ENCODE measurements around the gene SLC16A9. TPM values are rescaled to one million over a fixed set of nuclear protein-coding genes. Genes with fewer than 3 reads are reported as not detected.
"Not testable (repeated sequence)": the region's sequence is repeated elsewhere in the genome, so short reads cannot be mapped to it uniquely, and the experiment has no call there.

The SLC16A9 gene
- total RNA-seq, 1 experiment from 2014 or later = 5.9 TPM

GRCh38 chr10:59666310-59666709 lies 43.3 kb downstream of the SLC16A9 start:
- TF ChIP-seq POLR2A (IDR thresholded peaks at IDR 0.05; ENCODE audit: borderline replicate concordance, extremely low read depth, insufficient read depth, insufficient read length) (no peak), SIN3A (IDR thresholded peaks at IDR 0.05; ENCODE audit: low read depth) (no peak), FOSL1 (IDR thresholded peaks at IDR 0.05; ENCODE audit: low read depth) (no peak), ELF1 (IDR thresholded peaks at IDR 0.05; ENCODE audit: borderline replicate concordance, low read depth) (no peak), MAX (IDR thresholded peaks at IDR 0.05) (no peak), YY1 (IDR thresholded peaks at IDR 0.05; ENCODE audit: extremely low read depth, insufficient replicate concordance, low read depth, low read length) (no peak), CBX3 (IDR thresholded peaks at IDR 0.05; ENCODE audit: low read depth) (no peak)
- ChIA-PET RAD21 (ENCODE audit: low non-redundant PET in 1 of 2, low total read pairs in 2 of 2, uncharacterized antibody in 2 of 2, unreplicated experiment in 2 of 2) (no interaction called here), POLR2A (no interaction called here), CTCF (no interaction called here)
- intact Hi-C loops (cut with micrococcal nuclease) = no loop called here
- Histone ChIP-seq H4K20me1 (ENCODE audit: insufficient read depth) (no peaks in the 10 kb centered on the region), H3K9ac (ENCODE audit: low read length) (no peak overlapping the region), H3K9me2 (ENCODE audit: insufficient read depth) (no peaks in the 10 kb centered on the region), H3K9me3 (ENCODE audit: control insufficient read depth in 1 of 2, insufficient read depth in 1 of 2, low read depth in 1 of 2, low read length in 2 of 2) (no peaks in the 10 kb centered on the region), H3K36me3 (ENCODE audit: control insufficient read depth in 1 of 2, insufficient read depth in 2 of 2, low read length in 2 of 2) (no peaks in the 10 kb centered on the region), H3K4me1 (ENCODE audit: control insufficient read depth in 1 of 2, insufficient read depth in 2 of 2, low read length in 2 of 2) (no peaks in the 10 kb centered on the region), H3K27ac (ENCODE audit: low read depth, low read length) (no peak overlapping the region), H3K4me2 (ENCODE audit: low read length) (no peak overlapping the region), H3K27me3 (ENCODE audit: insufficient read depth, low read length) (no peaks in the 10 kb centered on the region), H3K79me2 (ENCODE audit: insufficient read depth, low read length) (no peaks in the 10 kb centered on the region), H2AFZ (ENCODE audit: low read depth, low read length, poor library complexity, severe bottlenecking) (no peak overlapping the region), H3K4me3 (replicated peaks in 1 of 2; ENCODE audit: low read depth in 1 of 2, low read length in 2 of 2) (no peak overlapping the region)
- DNase-seq (ENCODE audit: low read depth, low spot score) = no peak
- no peak for ATAC-seq
- no TSS peak for BruUV-seq (replicated peaks)

- H3K4me2 ChIP-seq (ENCODE audit: low read length); DNase-seq (ENCODE audit: low read depth, low spot score); H2AFZ ChIP-seq (ENCODE audit: low read depth, low read length, poor library complexity, severe bottlenecking); POLR2A ChIA-PET; H3K79me2 ChIP-seq (ENCODE audit: insufficient read depth, low read length); intact Hi-C loops (cut with micrococcal nuclease); CTCF ChIA-PET; H3K4me1 ChIP-seq (ENCODE audit: control insufficient read depth in 1 of 2, insufficient read depth in 2 of 2, low read length in 2 of 2); H3K36me3 ChIP-seq (ENCODE audit: control insufficient read depth in 1 of 2, insufficient read depth in 2 of 2, low read length in 2 of 2); H4K20me1 ChIP-seq (ENCODE audit: insufficient read depth); H3K27ac ChIP-seq (ENCODE audit: low read depth, low read length); ATAC-seq; H3K27me3 ChIP-seq (ENCODE audit: insufficient read depth, low read length); H3K9me3 ChIP-seq (ENCODE audit: control insufficient read depth in 1 of 2, insufficient read depth in 1 of 2, low read depth in 1 of 2, low read length in 2 of 2); H3K9me2 ChIP-seq (ENCODE audit: insufficient read depth); H3K4me3 ChIP-seq (replicated peaks in 1 of 2; ENCODE audit: low read depth in 1 of 2, low read length in 2 of 2); H3K9ac ChIP-seq (ENCODE audit: low read length); BruUV-seq (replicated peaks); RAD21 ChIA-PET (ENCODE audit: low non-redundant PET in 1 of 2, low total read pairs in 2 of 2, uncharacterized antibody in 2 of 2, unreplicated experiment in 2 of 2): not testable (repeated sequence)
Observed at GRCh38 chr10:59663213-59663612, 46.4 kb downstream of the SLC16A9 start.
